HUDEP-2 (cell line): ENCODE results near the gene ZMPSTE24.

Source experiments
- DNase-seq, 76 experiments: peaks; one replicate each; lab custom pipeline; 2025; ENCODE audit not compliant: unreplicated experiment in 76 of 76; lab: John Stamatoyannopoulos, UW

ZMPSTE24 gene

GRCh38 chr1:40302475-40302874, 44.4 kb downstream of the ZMPSTE24 start:
- no peak for DNase-seq

DNA sequence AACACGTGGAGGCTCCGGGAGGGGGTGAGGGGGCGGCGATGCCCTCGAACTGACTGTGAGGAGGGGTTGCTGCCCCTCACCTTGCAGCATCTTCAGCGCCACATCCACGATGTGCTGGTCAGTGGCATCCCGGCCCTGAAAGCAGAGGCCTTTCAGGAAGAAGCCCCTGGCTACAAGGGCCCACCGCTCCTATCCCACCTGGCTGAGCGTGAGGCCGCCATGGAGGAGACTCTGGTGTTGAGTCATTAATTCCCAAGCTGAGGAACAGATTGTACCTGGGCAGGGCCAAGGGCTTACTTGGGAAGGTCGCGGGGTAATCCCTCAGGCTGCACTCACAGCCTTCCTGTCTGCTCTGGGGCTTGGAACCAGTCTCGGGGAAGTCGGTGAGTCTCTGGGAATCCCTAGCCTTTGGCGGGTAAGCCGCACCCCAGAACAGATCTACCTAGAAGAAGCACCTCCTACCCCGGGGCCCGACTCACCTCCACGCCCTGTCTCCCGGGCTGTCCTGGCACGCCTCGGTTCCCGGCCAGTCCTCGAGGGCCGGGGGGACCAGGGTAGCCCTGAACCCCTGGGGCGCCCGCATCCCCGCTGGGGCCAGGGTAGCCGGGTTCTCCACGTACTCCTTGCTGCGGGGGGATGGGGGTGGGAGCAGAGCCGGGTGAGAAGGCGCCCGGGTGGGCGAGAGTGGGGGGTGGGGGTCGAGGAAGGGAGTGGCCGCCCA, 45.2 kb downstream of the ZMPSTE24 start:
- DNase-seq, result no peak

DNA sequence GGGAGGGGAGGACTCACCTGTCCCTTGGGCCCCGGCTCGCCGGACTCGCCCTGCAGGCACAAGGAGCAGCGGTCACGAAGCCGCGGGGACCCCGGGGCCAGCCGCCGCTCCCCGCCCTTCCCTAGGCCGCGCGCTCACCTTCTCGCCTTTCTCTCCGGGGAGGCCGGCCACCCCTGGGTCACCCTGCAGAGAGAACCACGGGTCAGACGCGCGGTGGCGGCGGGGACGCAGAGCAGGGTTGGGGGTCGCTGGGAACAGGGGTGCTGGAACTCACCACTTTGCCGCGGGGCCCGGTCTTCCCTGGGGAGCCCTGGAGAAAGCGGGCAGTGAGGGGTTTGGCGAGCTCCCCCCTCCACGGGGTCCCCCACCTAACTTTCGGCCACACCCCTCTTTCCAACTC, 45.8 kb downstream of the ZMPSTE24 start:
- no peak for DNase-seq

- DNase-seq, result peak in 11 of 76 experiments; percentile 2 to 30 (median 15)
These were observed 47.4 kb downstream of the ZMPSTE24 start for GRCh38 chr1:40305451-40305850.

- no peak for DNase-seq
These were observed 47.8 kb downstream of the ZMPSTE24 start for GRCh38 chr1:40305871-40306270.

- DNase-seq, result no peak
These were observed 48.3 kb downstream of the ZMPSTE24 start for GRCh38 chr1:40306296-40306695.

- DNase-seq, result no peak
These were observed 49.1 kb downstream of the ZMPSTE24 start for GRCh38 chr1:40307186-40307585.

GRCh38 chr1:40308036-40308727, 50.1 kb downstream of the ZMPSTE24 start:
- DNase-seq, result no peak

DNA sequence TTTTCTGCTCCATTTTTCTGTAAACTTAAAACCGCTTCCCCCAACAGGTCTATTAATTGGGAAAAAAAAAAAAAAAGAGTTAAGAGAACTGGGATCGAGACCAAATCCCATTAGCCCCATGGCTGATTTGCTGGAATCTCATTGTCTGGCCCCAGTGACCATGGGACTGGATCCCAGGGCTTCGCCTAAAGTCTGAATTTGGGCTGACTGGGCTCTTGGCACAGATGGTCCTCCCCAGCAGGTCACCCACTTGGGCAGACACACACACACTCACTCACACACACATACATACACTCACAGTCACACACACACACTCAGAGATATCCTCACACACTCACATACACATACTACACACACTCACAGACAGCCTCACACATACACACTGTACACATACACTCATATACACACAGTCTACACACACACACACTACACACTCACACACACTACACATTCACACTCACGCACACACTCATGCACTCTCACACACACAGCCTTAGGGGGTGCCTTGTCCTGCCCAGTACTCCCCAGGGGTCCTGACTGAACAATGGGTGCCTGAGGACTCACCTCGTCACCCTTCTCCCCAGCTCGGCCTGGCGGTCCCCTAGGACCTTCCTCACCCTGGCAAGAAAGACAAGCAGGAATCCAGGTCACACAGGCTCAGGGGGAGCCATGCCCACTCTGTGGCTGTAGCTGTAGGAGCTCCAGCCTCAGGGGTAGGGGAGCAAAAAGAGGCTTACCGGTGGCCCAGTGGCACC, 51.5 kb downstream of the ZMPSTE24 start:
- DNase-seq, result no peak

DNA sequence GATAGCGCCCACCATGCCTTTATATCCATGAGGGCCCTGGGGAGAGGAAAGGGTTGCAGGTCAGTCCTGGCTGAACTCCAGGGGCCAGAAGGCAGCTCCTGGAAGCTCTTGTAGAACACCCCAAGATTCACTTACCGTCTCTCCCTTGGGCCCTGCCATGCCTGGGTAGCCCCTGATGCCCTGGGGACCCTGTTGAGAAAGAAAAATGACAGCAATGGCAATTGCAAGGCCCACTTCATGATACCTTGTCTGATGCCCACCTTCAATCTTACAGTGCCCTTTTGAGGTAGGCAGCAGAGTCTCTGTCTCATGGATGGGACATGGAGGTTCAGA, 52.1 kb downstream of the ZMPSTE24 start:
- no peak for DNase-seq

DNA sequence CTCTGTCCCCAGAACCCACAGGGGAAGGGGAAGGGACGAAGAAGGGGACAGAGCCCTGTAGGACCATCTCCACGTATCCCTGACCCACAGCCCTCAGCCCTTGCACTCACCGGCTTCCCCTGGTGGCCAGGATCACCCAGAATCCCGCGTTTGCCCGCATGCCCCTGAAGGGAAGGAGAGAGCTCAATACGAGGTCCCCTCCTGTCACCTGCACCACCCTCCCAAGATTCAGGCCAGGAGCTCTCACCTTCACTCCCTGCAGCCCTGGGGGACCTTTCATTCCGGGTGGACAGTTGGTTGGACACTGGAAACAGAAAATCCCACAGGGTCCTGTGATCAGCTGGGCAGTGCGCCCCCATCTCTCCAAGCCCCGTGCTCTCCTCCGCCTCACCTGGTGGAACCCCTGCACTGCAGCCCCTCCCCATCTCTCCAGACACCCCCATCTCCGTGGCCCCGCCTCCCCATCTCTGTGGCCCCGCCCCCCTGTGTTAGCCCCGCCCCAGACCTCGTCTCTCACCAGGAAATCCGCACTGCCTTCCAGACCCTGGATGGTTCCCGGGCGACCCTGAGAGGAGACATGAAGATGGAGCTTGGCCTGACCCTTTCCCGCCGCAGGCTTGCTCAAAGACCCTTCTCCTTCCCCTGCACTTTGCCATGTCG, 53.1 kb downstream of the ZMPSTE24 start:
- no peak for DNase-seq

GRCh38 chr1:40311692-40312091, 53.7 kb downstream of the ZMPSTE24 start:
- DNase-seq, result no peak

DNA sequence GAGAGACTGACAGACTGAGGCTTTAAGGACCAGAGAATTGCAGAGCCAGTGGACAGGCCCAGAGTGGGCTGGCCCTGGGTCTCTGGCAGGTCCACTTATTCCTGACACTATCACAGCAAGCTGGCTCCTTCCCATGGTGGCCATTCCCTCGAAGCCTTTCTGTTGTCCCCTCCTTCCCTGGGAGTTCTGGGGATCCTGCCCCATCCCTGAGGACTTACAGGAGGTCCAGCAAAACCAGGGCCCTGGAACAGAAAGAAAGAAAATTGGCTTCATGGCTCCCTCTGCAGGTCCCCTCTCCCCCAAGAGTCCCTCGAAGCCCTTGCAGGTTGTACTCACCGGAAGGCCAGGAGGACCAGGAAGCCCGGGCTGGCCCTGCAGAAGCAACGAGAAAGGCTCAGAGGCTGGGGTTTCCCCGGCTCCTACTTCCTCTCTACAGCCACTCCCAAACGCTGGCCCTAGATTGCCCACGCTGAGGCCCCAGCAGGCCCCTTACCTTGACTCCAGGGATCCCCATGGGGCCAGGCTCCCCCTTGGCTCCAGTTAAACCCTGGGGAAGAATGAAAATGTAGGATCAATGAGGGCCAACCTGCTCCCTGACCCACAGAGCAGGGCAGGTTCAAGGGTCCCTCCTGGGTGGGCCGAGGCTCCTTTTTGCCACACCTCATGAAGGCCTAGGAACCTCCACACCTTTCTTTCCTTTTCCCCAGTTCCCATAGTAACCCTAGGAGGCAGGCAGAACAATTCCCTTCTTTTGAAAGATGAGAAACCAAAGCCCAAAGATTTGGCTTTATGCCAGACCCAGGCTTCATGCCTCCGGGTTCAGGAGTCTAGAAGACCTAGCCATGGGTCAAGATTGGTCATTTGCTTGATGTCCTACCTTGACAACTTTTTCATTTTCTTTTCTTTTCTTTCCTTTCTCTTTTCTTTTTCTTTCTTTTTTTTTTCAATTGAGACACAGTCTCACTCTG, 54.5 kb downstream of the ZMPSTE24 start:
- DNase-seq, result no peak

- no peak for DNase-seq
These were observed 55.4 kb downstream of the ZMPSTE24 start for GRCh38 chr1:40313329-40313957.

DNA sequence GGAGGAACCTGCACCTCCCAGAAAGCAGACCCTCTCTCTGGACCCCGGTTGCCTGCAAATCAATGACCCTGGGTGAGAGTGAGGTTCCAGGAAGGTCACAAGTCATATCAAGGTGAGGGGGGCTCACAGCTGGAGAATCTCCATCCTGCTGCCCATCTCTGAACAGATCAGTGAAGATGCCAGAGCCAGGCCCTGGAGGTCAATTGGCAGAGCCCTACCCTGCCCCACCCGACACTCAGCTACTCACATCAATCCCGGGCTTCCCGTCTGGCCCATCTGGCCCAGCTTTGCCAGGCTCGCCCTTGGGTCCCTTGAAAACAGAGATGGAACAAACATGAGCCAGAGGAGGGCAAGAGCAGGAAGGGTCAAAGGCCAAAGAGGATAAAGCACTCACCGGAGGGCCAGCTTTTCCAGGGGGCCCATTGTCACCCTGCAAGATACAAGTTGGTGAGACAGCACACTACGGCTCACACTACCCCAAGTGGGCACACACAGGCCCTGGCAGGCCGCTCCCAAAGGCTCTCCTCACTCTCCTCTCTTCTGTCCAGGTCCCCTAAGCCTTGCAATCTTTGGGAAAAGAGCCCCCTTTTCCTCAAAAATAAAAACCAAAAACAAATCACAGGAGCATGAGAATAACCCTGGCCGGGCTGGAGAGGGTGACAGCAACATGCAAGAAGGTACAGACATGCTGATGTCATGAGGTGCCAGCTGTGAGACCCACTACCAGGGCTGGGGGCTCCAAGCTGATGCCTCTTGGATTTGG, 56.1 kb downstream of the ZMPSTE24 start:
- DNase-seq, result no peak

- no peak for DNase-seq
These were observed 56.7 kb downstream of the ZMPSTE24 start for GRCh38 chr1:40314721-40315238.

GRCh38 chr1:40315239-40315794, 57.3 kb downstream of the ZMPSTE24 start:
- peak in 72 of 76 experiments; percentile 14 to 83 (median 60) for DNase-seq
